ENCODE data around the gene NHERF1.

DNA sequence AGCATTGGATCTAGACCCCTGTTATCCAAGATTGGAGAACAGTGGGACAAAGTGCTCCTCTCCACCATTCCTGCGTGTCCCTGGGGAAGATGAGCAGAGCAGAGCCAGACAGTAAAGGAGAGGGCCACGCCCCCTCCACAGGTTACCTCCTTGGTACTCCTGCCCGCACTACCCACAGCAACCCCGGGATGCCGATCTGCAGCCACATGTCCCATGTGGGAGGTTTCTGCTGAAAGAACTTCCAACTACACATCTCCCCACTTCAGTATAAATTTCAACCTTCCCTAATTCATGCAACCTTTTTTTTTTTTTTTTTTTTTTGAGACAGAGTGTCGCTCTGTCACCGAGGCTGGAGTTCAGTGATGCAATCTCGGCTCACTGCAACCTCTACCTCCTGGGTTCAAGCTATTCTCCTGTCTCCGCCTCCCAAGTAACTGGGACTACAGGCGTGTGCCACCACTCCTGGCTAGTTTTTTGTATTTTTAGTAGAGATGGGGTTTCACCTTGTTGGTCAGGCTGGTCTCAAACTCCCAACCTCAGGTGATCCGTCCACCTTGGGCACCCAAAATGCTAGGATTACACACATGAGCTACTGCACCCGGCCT is 9.1 kb upstream of the NHERF1 start:
- TF ChIP-seq POLR2A (IDR thresholded peaks at IDR 0.05; ENCODE audit: low read depth, low read length): no peak
- no peak for TF ChIP-seq POLR2AphosphoS5 (IDR thresholded peaks at IDR 0.05; ENCODE audit: low read depth, low read length)
- no peak for TF ChIP-seq TAF1 (IDR thresholded peaks at IDR 0.05; ENCODE audit: borderline replicate concordance, low read depth, low read length)

All from GM12892 (cell line).